B cell (primary cell): ENCODE data around the gene FLG2. TPM values are rescaled to one million over a fixed set of nuclear protein-coding genes. Genes with fewer than 3 reads are reported as not detected.

Source experiments
- ATAC-seq: fragments of 200-7000 bp; cut with Tn5 transposase; one replicate; pipeline ENCODE4 v1.10.0; 2021; ENCODE audit warnings: low read depth, mild to moderate bottlenecking, moderate number of reproducible peaks, moderate library complexity
- CTCF ChIA-PET: fragments of 350-600 bp; sonication (Branson Sonifier 250); formaldehyde crosslinking; loops from one replicate; lab custom pipeline; 2021; ENCODE audit warnings: antibody characterized with exemption, inconsistent platforms; lab: Charles Lee
- POLR2A ChIA-PET: fragments of 350-600 bp; sonication (Branson Sonifier 250); formaldehyde crosslinking; loops from one replicate; lab custom pipeline; 2021; ENCODE audit warnings: antibody characterized with exemption; lab: Charles Lee
- DNase-seq: peaks from one replicate; pipeline ENCODE4 v3.0.0; 2013
- H2AFZ ChIP-seq: 2 replicates; pipeline ENCODE4 v1.6.1; 2012; ENCODE audit warnings: mild to moderate bottlenecking, low read depth, low read length; ENCODE audit not compliant: insufficient read depth, poor library complexity, severe bottlenecking
- H3K27ac ChIP-seq, 2 donors: 1 replicate in 1 of 2; 2 replicates in 1 of 2; pipeline ENCODE4 v1.5.1; 2012 to 2013; ENCODE audit warnings: low read length in 2 of 2, mild to moderate bottlenecking in 2 of 2, moderate library complexity in 1 of 2
- H3K27me3 ChIP-seq, 4 experiments: fragments of 200-600 bp in 1 of 4; sonication (generic) in 1 of 4; replicated peaks in 1 of 4; 1 replicate in 2 of 4; 2 replicates in 2 of 4; pipeline versions ENCODE4 v1.6.1 to v1.7.0; 2013 to 2016; ENCODE audit warnings: low read length in 3 of 4, mild to moderate bottlenecking in 2 of 4, mixed read lengths in 1 of 4, moderate library complexity in 1 of 4; ENCODE audit not compliant: insufficient read depth in 4 of 4, control insufficient read depth in 3 of 4; ENCODE audit errors: control extremely low read depth in 1 of 4
- H3K36me3 ChIP-seq, 2 experiments: replicated peaks in 1 of 2; 1 replicate in 1 of 2; 2 replicates in 1 of 2; pipeline versions ENCODE4 v1.6.1 to v1.7.1; 2013; ENCODE audit warnings: low read length in 1 of 2; ENCODE audit not compliant: insufficient read depth in 2 of 2, control insufficient read depth in 1 of 2; ENCODE audit errors: control extremely low read depth in 1 of 2, extremely low read depth in 1 of 2
- H3K4me1 ChIP-seq, 2 donors: fragments of 200-600 bp in 1 of 2; sonication (generic) in 1 of 2; 1 replicate in 1 of 2; 2 replicates in 1 of 2; pipeline versions ENCODE4 v1.5.1 to v1.6.1; 2013 to 2017; ENCODE audit warnings: low read length in 2 of 2; ENCODE audit not compliant: control insufficient read depth in 2 of 2, insufficient read depth in 2 of 2
- H3K4me2 ChIP-seq: replicated peaks from 2 replicates; pipeline ENCODE3; 2012; ENCODE audit warnings: mild to moderate bottlenecking, low read depth, low read length; ENCODE audit not compliant: poor library complexity, severe bottlenecking
- H3K4me3 ChIP-seq, 5 experiments: fragments of 200-600 bp in 1 of 5; sonication (generic) in 1 of 5; 1 replicate in 3 of 5; 2 replicates in 2 of 5; pipeline versions ENCODE4 v1.5.1 to v1.7.0; 2011 to 2016; ENCODE audit warnings: low read length in 4 of 5, mild to moderate bottlenecking in 4 of 5, low read depth in 2 of 5, control low read depth in 1 of 5, moderate library complexity in 1 of 5; ENCODE audit not compliant: insufficient read depth in 1 of 5; ENCODE audit errors: control extremely low read depth in 1 of 5, extremely low read depth in 1 of 5
- H3K79me2 ChIP-seq: fragments of 200-600 bp; sonication (generic); one replicate; pipeline ENCODE4 v1.6.0; 2016; ENCODE audit warnings: low read length; ENCODE audit not compliant: control insufficient read depth, insufficient read depth
- H3K9ac ChIP-seq: fragments of 200-600 bp; sonication (generic); 2 replicates; pipeline ENCODE4 v1.6.1; 2017; ENCODE audit warnings: mild to moderate bottlenecking, low read length, moderate library complexity
- H3K9me3 ChIP-seq, 3 donors: one replicate each; pipeline versions ENCODE4 v1.6.1 to v1.7.1; 2013; ENCODE audit warnings: low read length in 2 of 3; ENCODE audit not compliant: control insufficient read depth in 2 of 3, insufficient read depth in 1 of 3; ENCODE audit errors: control extremely low read depth in 1 of 3
- H4K20me1 ChIP-seq: 2 replicates; pipeline ENCODE4 v1.6.0; 2012; ENCODE audit warnings: mild to moderate bottlenecking, low read length; ENCODE audit not compliant: insufficient read depth, control insufficient read depth, poor library complexity, severe bottlenecking
- H3K27ac Mint-ChIP-seq: one replicate; pipeline ENCODE4 v1.8.0; 2021; ENCODE audit warnings: mixed read lengths
- H3K27me3 Mint-ChIP-seq: one replicate; pipeline ENCODE4 v1.8.0; 2021; ENCODE audit warnings: mixed read lengths
- H3K4me1 Mint-ChIP-seq: one replicate; pipeline ENCODE4 v1.8.0; 2021; ENCODE audit warnings: mixed read lengths
- H3K4me3 Mint-ChIP-seq: one replicate; pipeline ENCODE4 v1.8.0; 2021; ENCODE audit warnings: mixed read lengths
- H3K9me3 Mint-ChIP-seq: one replicate; pipeline ENCODE4 v1.8.0; 2022; ENCODE audit warnings: mixed read lengths; ENCODE audit not compliant: insufficient read depth
- CTCF ChIP-seq: fragments of 200-600 bp; IDR thresholded peaks from one replicate; pipeline ENCODE4 v1.8.0; 2022; ENCODE audit warnings: antibody characterized with exemption, mild to moderate bottlenecking
- EZH2 ChIP-seq: IDR thresholded peaks from 2 replicates; pipeline ENCODE4 v1.6.1; 2012; ENCODE audit warnings: borderline replicate concordance, low read depth, mild to moderate bottlenecking, moderate library complexity, low read length; ENCODE audit not compliant: insufficient read depth, poor library complexity, severe bottlenecking
- WGBS: methylation state at CpG from one replicate; pipeline ENCODE4 v1.1.5; 2013; ENCODE audit warnings: missing lambda C conversion rate; ENCODE audit not compliant: insufficient coverage; 5-methylcytosine and 5-hydroxymethylcytosine counted together
- intact Hi-C: fragments of 100-400 bp; cut with micrococcal nuclease; formaldehyde crosslinking; loops from one replicate; pipeline ENCODE4 v1.10.0; 2022
- polyA plus RNA-seq: library from polyadenylated mRNA; depleted of rRNA; stranded (reverse); fragments of >200 nt; gene quantifications from 2 replicates; pipeline ENCODE4 v1.2.3, GENCODE V29; 2012
- total RNA-seq, 2 donors: library from RNA; stranded (reverse); fragments of 120-200 nt in 1 of 2; gene quantifications; 1 replicate in 1 of 2; 2 replicates in 1 of 2; pipeline versions ENCODE4 v1.2.3 to v1.2.4, GENCODE V29; 2013 to 2022

Gene FLG2
- total and polyA plus RNA-seq, 2 donors (not counting 1 experiment from before 2014, with no cell fraction given): not detected

- Mint-ChIP-seq H3K27ac (no peak overlapping the region), H3K9me3 (no peaks in the 10 kb centered on the region), H3K4me1 (no peaks in the 10 kb centered on the region), H3K4me3 (no peak overlapping the region), H3K27me3 (peaks cover 7% of the 10 kb centered on the region)
- no peaks in the 10 kb centered on the region for H3K4me1 ChIP-seq
- H2AFZ ChIP-seq: no peak overlapping the region
- H3K27me3 ChIP-seq: no peaks in the 10 kb centered on the region
- no peak overlapping the region for H3K9ac ChIP-seq
- no peak overlapping the region for H3K27ac ChIP-seq
- CTCF ChIA-PET: no interaction called here
- no CpG with 5 or more reads among the region's 1 CpG for WGBS
- no peaks in the 10 kb centered on the region for H3K79me2 ChIP-seq
- no peak for TF ChIP-seq CTCF
- no peak for TF ChIP-seq EZH2
- intact Hi-C loops: no loop called here
- H4K20me1 ChIP-seq: no peaks in the 10 kb centered on the region
- H3K4me2 ChIP-seq: no peak overlapping the region
- peaks cover 0 to 4% (median 0%) of the 10 kb centered on the region in 3 donors for H3K9me3 ChIP-seq
- no peak overlapping the region for H3K4me3 ChIP-seq
- DNase-seq: no peak
- H3K36me3 ChIP-seq: no peaks in the 10 kb centered on the region
- POLR2A ChIA-PET: no interaction called here
- no peak for ATAC-seq
These were observed 12.9 kb upstream of the FLG2 start for GRCh38 chr1:152372672-152373071.

GRCh38 chr1:152367436-152367835 is 7.6 kb upstream of the FLG2 start:
- H3K9me3 ChIP-seq: peaks cover 0 to 4% (median 0%) of the 10 kb centered on the region in 3 donors
- Mint-ChIP-seq H3K9me3 (no peaks in the 10 kb centered on the region), H3K27me3 (peaks cover 21% of the 10 kb centered on the region), H3K4me3 (no peak overlapping the region), H3K27ac (no peak overlapping the region), H3K4me1 (no peaks in the 10 kb centered on the region)
- H3K27me3 ChIP-seq: no peaks in the 10 kb centered on the region
- H3K27ac ChIP-seq: no peak overlapping the region
- no peaks in the 10 kb centered on the region for H4K20me1 ChIP-seq
- intact Hi-C loops: no loop called here
- POLR2A ChIA-PET: no interaction called here
- ATAC-seq (no peak), DNase-seq (no peak)
- WGBS: no CpG with 5 or more reads among the region's 1 CpG
- H3K79me2 ChIP-seq: no peaks in the 10 kb centered on the region
- TF ChIP-seq EZH2: no peak
- no peak for TF ChIP-seq CTCF
- H3K4me1 ChIP-seq: no peaks in the 10 kb centered on the region
- CTCF ChIA-PET: no interaction called here
- no peaks in the 10 kb centered on the region for H3K36me3 ChIP-seq
- no peak overlapping the region for H2AFZ ChIP-seq
- no peak overlapping the region for H3K9ac ChIP-seq
- H3K4me3 ChIP-seq: no peak overlapping the region
- H3K4me2 ChIP-seq: no peak overlapping the region
